Endothelial cell of umbilical vein (primary cell): ENCODE data around the gene EFHC2.

Experiments used
- CTCF ChIP-seq, 2 donors: IDR thresholded peaks; 1 replicate in 1 of 2; 2 replicates in 1 of 2; pipeline ENCODE4 v1.5.1; 2011; ENCODE audit warnings: low read length in 2 of 2, mild to moderate bottlenecking in 2 of 2, moderate library complexity in 2 of 2, control low read depth in 1 of 2, inconsistent platforms in 1 of 2, low read depth in 1 of 2; ENCODE audit not compliant: insufficient read depth in 1 of 2; ENCODE audit errors: extremely low read depth in 1 of 2
- EZH2 ChIP-seq: IDR thresholded peaks from 2 replicates; pipeline ENCODE4 v1.6.1; 2012; ENCODE audit warnings: borderline replicate concordance, low read depth, mild to moderate bottlenecking, moderate library complexity, low read length, inconsistent platforms; ENCODE audit not compliant: severe bottlenecking
- JUN ChIP-seq: IDR thresholded peaks from 2 replicates; pipeline ENCODE4 v1.6.1; 2011; ENCODE audit warnings: borderline replicate concordance, low read depth; ENCODE audit not compliant: insufficient read length, insufficient read depth
- POLR2A ChIP-seq: IDR thresholded peaks from 2 replicates; pipeline ENCODE4 v1.6.1; 2012; ENCODE audit warnings: low read depth, mild to moderate bottlenecking, control low read depth, low read length
- POLR2AphosphoS5 ChIP-seq: IDR thresholded peaks from 2 replicates; pipeline ENCODE4 v1.6.1; 2012; ENCODE audit warnings: low read depth, mild to moderate bottlenecking, control low read depth, low read length, moderate library complexity; ENCODE audit not compliant: insufficient read depth
- TF ChIP-seq, protein P1 (sequence below): IDR thresholded peaks from 2 replicates; pipeline ENCODE4 v1.6.1; 2011; ENCODE audit not compliant: insufficient read depth, insufficient read length

GRCh38 chrX:44225667-44226066 lies 117.8 kb downstream of the EFHC2 start:
- TF ChIP-seq JUN (no peak), CTCF (IDR thresholded peaks at IDR 0.05; ENCODE audit: extremely low read depth in 1 of 2, insufficient read depth in 1 of 2, low read depth in 1 of 2, low read length in 2 of 2) (no peak), EZH2 (no peak), POLR2A (no peak), POLR2AphosphoS5 (no peak)
- TF ChIP-seq, protein P1, sequence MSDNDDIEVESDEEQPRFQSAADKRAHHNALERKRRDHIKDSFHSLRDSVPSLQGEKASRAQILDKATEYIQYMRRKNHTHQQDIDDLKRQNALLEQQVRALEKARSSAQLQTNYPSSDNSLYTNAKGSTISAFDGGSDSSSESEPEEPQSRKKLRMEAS = no peak
